Activated T-cell treated with anti-CD3 and anti-CD28 coated beads for 4 hours (primary cell): ENCODE results near the gene COLGALT1.

Experiments
- DNase-seq: peaks from one replicate; pipeline ENCODE4 v3.0.0-alpha.2; 2020

The COLGALT1 gene

GRCh38 chr19:17625980-17626379 lies 70.5 kb downstream of the COLGALT1 start:
- DNase-seq: no peak

GRCh38 chr19:17626456-17627015 lies 71.1 kb downstream of the COLGALT1 start:
- DNase-seq: no peak

- DNase-seq: no peak
Observed at GRCh38 chr19:17627161-17627560, 71.7 kb downstream of the COLGALT1 start.

- DNase-seq: no peak
Observed at GRCh38 chr19:17627921-17628320, 72.5 kb downstream of the COLGALT1 start.

- DNase-seq: no peak
Observed at GRCh38 chr19:17629760-17630159, 74.3 kb downstream of the COLGALT1 start.

GRCh38 chr19:17632577-17632976 lies 77.1 kb downstream of the COLGALT1 start:
- DNase-seq: no peak
